GM12875 (cell line): ENCODE data around the gene KMT2D.

Experiments
- H3K4me3 ChIP-seq: one replicate; pipeline ENCODE4 v1.5.1; 2011; ENCODE audit warnings: low read depth, low read length, control low read depth
- CTCF ChIP-seq: IDR thresholded peaks from 2 replicates; pipeline ENCODE4 v1.5.1; 2011; ENCODE audit warnings: low read depth, mild to moderate bottlenecking, control low read depth, inconsistent platforms, low read length, moderate library complexity, borderline replicate concordance; ENCODE audit not compliant: insufficient read depth

KMT2D gene

GRCh38 chr12:49100380-49100779 is 39.8 kb upstream of the KMT2D start:
- H3K4me3 ChIP-seq: no peak overlapping the region
- no peak for TF ChIP-seq CTCF

GRCh38 chr12:49098703-49099102 is 38.1 kb upstream of the KMT2D start:
- TF ChIP-seq CTCF: no peak
- no peak overlapping the region for H3K4me3 ChIP-seq

- no peak overlapping the region for H3K4me3 ChIP-seq
Measured at GRCh38 chr12:49098035-49098451, 37.4 kb upstream of the KMT2D start.

GRCh38 chr12:49097381-49097780 is 36.8 kb upstream of the KMT2D start:
- no peak for TF ChIP-seq CTCF
- no peak overlapping the region for H3K4me3 ChIP-seq

More at GRCh38 chr12:49098035-49098451, 37.4 kb upstream of the KMT2D start:
- TF ChIP-seq CTCF: peak; percentile 90

GRCh38 chr12:49094975-49095365 is 34.4 kb upstream of the KMT2D start:
- no peak overlapping the region for H3K4me3 ChIP-seq
- TF ChIP-seq CTCF: no peak

GRCh38 chr12:49094160-49094974 is 33.8 kb upstream of the KMT2D start, which contains the start of gene DHH:
Gene DHH (minus strand): TSS chr12:49094801. CDS start chr12:49094512, 289 bp downstream.
- TF ChIP-seq CTCF: no peak
- no peak within 1 kb of the TSS for H3K4me3 ChIP-seq

- no peak overlapping the region for H3K4me3 ChIP-seq
Measured at GRCh38 chr12:49093792-49094159, 33.2 kb upstream of the KMT2D start.

More at GRCh38 chr12:49093792-49094159, 33.2 kb upstream of the KMT2D start:
- no peak for TF ChIP-seq CTCF
